ENCODE data around the gene EBPL.

Gene EBPL

GRCh38 chr13:49646688-49647087 is 44.6 kb downstream of the EBPL start:
- H3K4me1 ChIP-seq (ENCODE audit: insufficient read depth, low read length): no peaks in the 10 kb centered on the region
- no peak overlapping the region for H3K4me3 ChIP-seq (ENCODE audit: low read depth in 1 of 2, low read length in 2 of 2)
- no peaks in the 10 kb centered on the region for H3K27me3 ChIP-seq (ENCODE audit: control insufficient read depth in 1 of 2, insufficient read depth in 2 of 2, low read length in 2 of 2)
- H3K9me3 ChIP-seq (ENCODE audit: low read length): no peaks in the 10 kb centered on the region
- H3K36me3 ChIP-seq (ENCODE audit: insufficient read depth, low read length): no peaks in the 10 kb centered on the region
- H3K27ac ChIP-seq (ENCODE audit: low read depth, low read length): no peak overlapping the region
- no peak overlapping the region for H3K9ac ChIP-seq (ENCODE audit: low read length)

GRCh38 chr13:49645451-49645850 is 45.8 kb downstream of the EBPL start:
- Histone ChIP-seq H3K27ac (ENCODE audit: low read depth, low read length) (no peak overlapping the region), H3K9me3 (ENCODE audit: low read length) (no peaks in the 10 kb centered on the region), H3K36me3 (ENCODE audit: insufficient read depth, low read length) (no peaks in the 10 kb centered on the region), H3K27me3 (ENCODE audit: control insufficient read depth in 1 of 2, insufficient read depth in 2 of 2, low read length in 2 of 2) (no peaks in the 10 kb centered on the region), H3K4me3 (ENCODE audit: low read depth in 1 of 2, low read length in 2 of 2) (no peak overlapping the region), H3K4me1 (ENCODE audit: insufficient read depth, low read length) (no peaks in the 10 kb centered on the region), H3K9ac (ENCODE audit: low read length) (no peak overlapping the region)

GRCh38 chr13:49643035-49643646 is 48.1 kb downstream of the EBPL start:
- Histone ChIP-seq H3K9ac (ENCODE audit: low read length) (no peak overlapping the region), H3K36me3 (ENCODE audit: insufficient read depth, low read length) (no peaks in the 10 kb centered on the region), H3K27ac (ENCODE audit: low read depth, low read length) (no peak overlapping the region), H3K27me3 (ENCODE audit: control insufficient read depth in 1 of 2, insufficient read depth in 2 of 2, low read length in 2 of 2) (no peaks in the 10 kb centered on the region), H3K4me1 (ENCODE audit: insufficient read depth, low read length) (no peaks in the 10 kb centered on the region), H3K9me3 (ENCODE audit: low read length) (no peaks in the 10 kb centered on the region), H3K4me3 (ENCODE audit: low read depth in 1 of 2, low read length in 2 of 2) (no peak overlapping the region)

- Histone ChIP-seq H3K27me3 (ENCODE audit: control insufficient read depth in 1 of 2, insufficient read depth in 2 of 2, low read length in 2 of 2) (no peaks in the 10 kb centered on the region), H3K4me3 (ENCODE audit: low read depth in 1 of 2, low read length in 2 of 2) (no peak overlapping the region), H3K9ac (ENCODE audit: low read length) (no peak overlapping the region), H3K4me1 (ENCODE audit: insufficient read depth, low read length) (no peaks in the 10 kb centered on the region), H3K36me3 (ENCODE audit: insufficient read depth, low read length) (no peaks in the 10 kb centered on the region), H3K27ac (ENCODE audit: low read depth, low read length) (no peak overlapping the region), H3K9me3 (ENCODE audit: low read length) (no peaks in the 10 kb centered on the region)
Measured at GRCh38 chr13:49641801-49642291, 49.4 kb downstream of the EBPL start.

- no peaks in the 10 kb centered on the region for H3K4me1 ChIP-seq (ENCODE audit: insufficient read depth, low read length)
- no peaks in the 10 kb centered on the region for H3K9me3 ChIP-seq (ENCODE audit: low read length)
- no peaks in the 10 kb centered on the region for H3K27me3 ChIP-seq (ENCODE audit: control insufficient read depth in 1 of 2, insufficient read depth in 2 of 2, low read length in 2 of 2)
- H3K9ac ChIP-seq (ENCODE audit: low read length): no peak overlapping the region
- no peak overlapping the region for H3K27ac ChIP-seq (ENCODE audit: low read depth, low read length)
- H3K4me3 ChIP-seq (ENCODE audit: low read depth in 1 of 2, low read length in 2 of 2): no peak overlapping the region
- H3K36me3 ChIP-seq (ENCODE audit: insufficient read depth, low read length): no peaks in the 10 kb centered on the region
Measured at GRCh38 chr13:49638744-49639072, 52.6 kb downstream of the EBPL start.

- Histone ChIP-seq H3K4me3 (ENCODE audit: low read depth in 1 of 2, low read length in 2 of 2) (no peak overlapping the region), H3K27ac (ENCODE audit: low read depth, low read length) (no peak overlapping the region), H3K9me3 (ENCODE audit: low read length) (no peaks in the 10 kb centered on the region), H3K27me3 (ENCODE audit: control insufficient read depth in 1 of 2, insufficient read depth in 2 of 2, low read length in 2 of 2) (no peaks in the 10 kb centered on the region), H3K9ac (ENCODE audit: low read length) (no peak overlapping the region), H3K36me3 (ENCODE audit: insufficient read depth, low read length) (no peaks in the 10 kb centered on the region), H3K4me1 (ENCODE audit: insufficient read depth, low read length) (no peaks in the 10 kb centered on the region)
Measured at GRCh38 chr13:49638030-49638743, 53.1 kb downstream of the EBPL start.

- Histone ChIP-seq H3K9ac (ENCODE audit: low read length) (no peak overlapping the region), H3K36me3 (ENCODE audit: insufficient read depth, low read length) (no peaks in the 10 kb centered on the region), H3K4me1 (ENCODE audit: insufficient read depth, low read length) (no peaks in the 10 kb centered on the region), H3K27me3 (ENCODE audit: control insufficient read depth in 1 of 2, insufficient read depth in 2 of 2, low read length in 2 of 2) (no peaks in the 10 kb centered on the region), H3K27ac (ENCODE audit: low read depth, low read length) (no peak overlapping the region), H3K4me3 (ENCODE audit: low read depth in 1 of 2, low read length in 2 of 2) (no peak overlapping the region), H3K9me3 (ENCODE audit: low read length) (no peaks in the 10 kb centered on the region)
Measured at GRCh38 chr13:49636705-49637104, 54.6 kb downstream of the EBPL start.

- Histone ChIP-seq H3K27me3 (ENCODE audit: control insufficient read depth in 1 of 2, insufficient read depth in 2 of 2, low read length in 2 of 2) (no peaks in the 10 kb centered on the region), H3K9ac (ENCODE audit: low read length) (no peak overlapping the region), H3K27ac (ENCODE audit: low read depth, low read length) (no peak overlapping the region), H3K9me3 (ENCODE audit: low read length) (no peaks in the 10 kb centered on the region), H3K36me3 (ENCODE audit: insufficient read depth, low read length) (no peaks in the 10 kb centered on the region), H3K4me3 (ENCODE audit: low read depth in 1 of 2, low read length in 2 of 2) (peak overlapping the region in 1 of 2 donors; percentile 7), H3K4me1 (ENCODE audit: insufficient read depth, low read length) (no peaks in the 10 kb centered on the region)
Measured at GRCh38 chr13:49635599-49636433, 55.5 kb downstream of the EBPL start.

- H3K4me3 ChIP-seq (ENCODE audit: low read depth in 1 of 2, low read length in 2 of 2): no peak overlapping the region
- H3K9me3 ChIP-seq (ENCODE audit: low read length): no peaks in the 10 kb centered on the region
- H3K9ac ChIP-seq (ENCODE audit: low read length): no peak overlapping the region
- no peaks in the 10 kb centered on the region for H3K4me1 ChIP-seq (ENCODE audit: insufficient read depth, low read length)
- no peak overlapping the region for H3K27ac ChIP-seq (ENCODE audit: low read depth, low read length)
- H3K36me3 ChIP-seq (ENCODE audit: insufficient read depth, low read length): no peaks in the 10 kb centered on the region
- no peaks in the 10 kb centered on the region for H3K27me3 ChIP-seq (ENCODE audit: control insufficient read depth in 1 of 2, insufficient read depth in 2 of 2, low read length in 2 of 2)
Measured at GRCh38 chr13:49633710-49634109, 57.6 kb downstream of the EBPL start.

- H3K27ac ChIP-seq (ENCODE audit: low read depth, low read length): no peak overlapping the region
- H3K27me3 ChIP-seq (ENCODE audit: control insufficient read depth in 1 of 2, insufficient read depth in 2 of 2, low read length in 2 of 2): no peaks in the 10 kb centered on the region
- no peaks in the 10 kb centered on the region for H3K36me3 ChIP-seq (ENCODE audit: insufficient read depth, low read length)
- H3K4me3 ChIP-seq (ENCODE audit: low read depth in 1 of 2, low read length in 2 of 2): no peak overlapping the region
- H3K4me1 ChIP-seq (ENCODE audit: insufficient read depth, low read length): no peaks in the 10 kb centered on the region
- no peak overlapping the region for H3K9ac ChIP-seq (ENCODE audit: low read length)
- no peaks in the 10 kb centered on the region for H3K9me3 ChIP-seq (ENCODE audit: low read length)
Measured at GRCh38 chr13:49632156-49632555, 59.1 kb downstream of the EBPL start.

GRCh38 chr13:49630580-49630979 is 60.7 kb downstream of the EBPL start:
- no peak overlapping the region for H3K4me3 ChIP-seq (ENCODE audit: low read depth in 1 of 2, low read length in 2 of 2)
- no peaks in the 10 kb centered on the region for H3K27me3 ChIP-seq (ENCODE audit: control insufficient read depth in 1 of 2, insufficient read depth in 2 of 2, low read length in 2 of 2)
- H3K36me3 ChIP-seq (ENCODE audit: insufficient read depth, low read length): no peaks in the 10 kb centered on the region
- H3K4me1 ChIP-seq (ENCODE audit: insufficient read depth, low read length): no peaks in the 10 kb centered on the region
- no peak overlapping the region for H3K9ac ChIP-seq (ENCODE audit: low read length)
- no peaks in the 10 kb centered on the region for H3K9me3 ChIP-seq (ENCODE audit: low read length)
- no peak overlapping the region for H3K27ac ChIP-seq (ENCODE audit: low read depth, low read length)

Measured in muscle layer of colon (tissue), 2 donors.